GM23248 (cell line): Measurements from ENCODE around the gene AFAP1L1.

ENCODE experiments used
- EZH2 ChIP-seq: fragments of 200-600 bp; sonication (generic); IDR thresholded peaks from 2 replicates; pipeline ENCODE4 v1.6.1; 2018; ENCODE audit warnings: antibody characterized with exemption, mild to moderate bottlenecking; ENCODE audit not compliant: insufficient read depth, poor library complexity, severe bottlenecking
- EZH2phosphoT487 ChIP-seq: fragments of 200-600 bp; sonication (generic); IDR thresholded peaks from 2 replicates; pipeline ENCODE4 v1.6.1; 2018; ENCODE audit warnings: antibody characterized with exemption, moderate library complexity, mild to moderate bottlenecking, low read depth; ENCODE audit not compliant: insufficient read depth

DNA sequence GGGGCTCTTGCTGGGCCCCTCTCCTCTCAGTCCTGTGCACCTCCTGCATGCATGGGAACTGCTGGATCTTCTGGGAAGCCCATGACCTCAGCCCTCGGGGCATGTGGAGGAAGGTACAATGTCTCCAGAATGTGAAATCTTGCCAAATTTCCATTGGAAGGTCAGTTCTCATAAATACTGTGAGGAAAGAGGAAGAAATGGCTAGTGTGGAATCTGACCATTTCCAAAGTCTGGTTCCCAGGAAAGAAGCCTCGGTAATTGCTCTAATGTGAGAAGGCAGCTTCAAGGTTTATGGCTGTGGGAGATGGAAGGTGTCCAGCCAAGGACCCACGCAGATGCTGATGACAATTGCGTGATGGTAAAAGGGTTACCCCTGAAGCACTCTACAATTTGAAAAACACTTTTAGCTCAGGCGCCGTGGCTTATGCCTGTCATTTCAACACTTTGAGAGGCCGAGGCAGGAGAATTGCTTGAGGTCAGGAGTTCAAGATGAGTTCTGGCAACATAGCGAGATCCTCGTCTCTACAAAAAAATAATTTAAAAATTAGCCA, 115.5 kb downstream of the AFAP1L1 start:
- TF ChIP-seq EZH2phosphoT487 (no peak), EZH2 (no peak)
